DMS53 (cell line): ENCODE results near the gene ANKRD13D.
A peak's percentile ranks its signal among the peaks of the same experiment; 100 is the strongest.

Experiments used
- DNase-seq: peaks from one replicate; lab custom pipeline; 2025; lab: John Stamatoyannopoulos, UW

ANKRD13D gene

DNA sequence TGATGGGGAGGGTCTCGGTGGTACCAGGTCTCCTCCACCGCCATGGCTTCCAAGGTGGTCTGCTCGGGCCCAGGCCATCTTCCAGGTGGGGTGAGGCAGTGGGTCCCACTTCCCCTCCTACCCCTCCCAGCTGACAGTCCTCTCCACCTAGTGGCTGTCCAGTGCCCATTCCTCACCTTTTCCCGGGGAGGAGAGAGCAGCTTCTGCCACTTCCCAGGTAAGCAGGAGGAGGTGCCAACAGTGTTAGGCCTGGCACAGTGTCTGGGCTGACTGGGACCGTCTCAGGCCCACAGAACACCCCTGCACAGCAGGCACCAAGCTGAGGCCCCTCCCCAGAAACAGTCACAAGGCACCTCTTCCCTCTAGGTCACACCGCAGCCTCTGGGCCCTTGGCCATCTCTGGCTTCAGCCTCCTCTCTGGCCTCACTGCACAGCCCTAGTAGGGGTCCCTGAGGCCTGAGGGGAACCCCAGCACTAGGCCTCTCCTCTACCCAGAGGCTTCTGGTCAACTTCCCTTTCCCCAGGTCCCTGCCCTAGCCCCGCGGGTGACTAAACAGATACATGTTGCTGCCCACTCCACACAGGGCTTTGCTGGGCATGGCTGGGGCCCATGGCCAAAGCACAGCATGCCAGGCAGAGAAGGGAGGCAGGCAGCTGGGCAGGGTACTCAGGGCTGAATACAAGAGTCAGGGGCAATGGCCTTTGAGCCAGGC, 2.3 kb upstream of the ANKRD13D start:
- peak; percentile 44 for DNase-seq

DNA sequence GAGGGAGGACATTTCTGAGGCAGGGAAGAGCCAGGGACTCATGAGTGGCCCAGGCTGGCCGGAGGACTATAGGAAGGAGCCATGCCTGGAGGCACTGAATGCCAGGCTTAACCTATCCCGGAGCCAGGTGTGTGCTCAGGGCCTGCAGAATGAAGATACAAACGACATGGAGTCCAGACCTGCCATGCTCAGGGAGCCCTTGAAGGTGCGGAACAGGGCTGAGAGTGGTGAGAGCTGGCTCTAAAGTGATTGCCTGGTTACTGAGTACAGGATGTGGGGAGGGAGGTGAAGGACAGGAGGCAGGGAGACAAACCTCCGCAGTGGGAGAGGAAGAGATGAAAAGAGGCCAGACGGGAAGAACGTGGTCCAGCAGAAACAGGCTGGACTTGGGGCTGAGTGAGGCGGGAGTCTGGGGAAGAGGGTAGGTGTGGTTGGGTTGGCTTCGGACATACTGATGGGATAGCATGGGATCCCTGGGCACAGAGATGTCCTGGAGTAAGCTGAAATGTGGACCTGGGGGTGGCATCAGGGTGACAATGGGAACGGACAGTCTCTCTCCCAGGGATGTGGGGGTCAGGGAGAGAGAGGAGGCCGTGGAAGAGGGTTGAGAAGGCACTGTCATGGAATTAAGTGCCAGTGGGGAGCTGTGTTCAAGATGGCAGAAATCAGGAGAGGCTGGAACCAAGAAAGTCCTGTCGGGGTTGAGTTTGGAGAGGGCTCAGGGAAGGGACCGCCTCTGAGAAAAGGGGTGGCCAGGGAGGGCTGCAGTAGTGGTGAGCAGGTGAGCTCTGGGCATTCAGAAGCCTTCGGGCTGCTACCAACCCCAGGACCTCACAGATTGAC, 1.5 kb upstream of the ANKRD13D start:
- DNase-seq = peak; percentile 43

DNA sequence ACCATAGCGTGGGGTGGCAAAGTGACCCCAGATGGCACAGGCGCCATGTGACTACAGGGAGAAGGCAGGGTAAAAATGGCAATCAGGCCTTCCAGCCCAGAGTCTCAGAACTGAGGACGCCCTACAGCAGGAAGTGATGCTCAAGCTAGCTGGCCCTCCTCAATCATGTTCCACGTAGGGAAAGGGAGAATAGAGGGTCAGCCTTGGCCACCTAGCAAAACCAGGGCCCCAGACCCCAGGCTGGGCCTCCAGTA, 978 bp upstream of the ANKRD13D start:
- DNase-seq = no peak

DNA sequence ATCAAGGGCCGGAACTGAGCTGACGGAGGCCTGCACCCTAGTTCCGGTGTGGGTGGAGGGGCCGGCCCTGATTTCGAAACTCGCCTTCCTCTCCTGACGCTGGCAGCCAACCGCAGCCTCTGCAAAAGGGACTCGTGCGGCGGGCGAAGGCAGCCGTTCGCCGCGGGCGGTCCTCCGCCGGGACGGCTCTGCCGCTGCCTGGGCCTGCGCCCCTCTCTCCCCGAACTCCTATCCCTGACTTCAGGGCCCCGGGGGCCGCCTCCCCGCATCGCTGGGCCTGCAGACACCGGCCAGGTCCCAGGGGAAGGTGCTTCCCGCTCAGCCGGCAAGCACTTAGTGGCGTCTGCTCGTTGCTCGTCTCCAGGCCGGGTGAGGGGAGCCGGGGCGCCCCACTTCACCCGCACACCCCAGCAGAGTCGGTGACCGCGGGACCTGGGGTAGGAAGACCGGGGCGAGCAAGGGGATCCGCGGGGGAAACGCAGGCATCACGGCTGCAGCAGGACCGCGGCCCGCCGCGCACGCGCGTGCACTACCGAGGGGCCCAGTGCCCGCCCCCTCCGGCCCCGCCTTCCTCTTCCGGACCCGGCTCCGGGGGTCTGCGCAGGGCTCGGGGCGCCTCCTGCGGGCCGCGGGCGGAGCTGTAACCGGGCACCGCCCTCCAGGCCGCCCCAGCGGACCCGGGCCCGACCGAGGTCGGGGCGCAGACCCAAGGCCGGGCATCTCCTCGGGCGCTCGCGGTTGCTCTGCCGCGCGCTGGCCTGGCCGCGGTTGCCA, 464 bp upstream of the ANKRD13D start:
- peak; percentile 93 for DNase-seq

DNA sequence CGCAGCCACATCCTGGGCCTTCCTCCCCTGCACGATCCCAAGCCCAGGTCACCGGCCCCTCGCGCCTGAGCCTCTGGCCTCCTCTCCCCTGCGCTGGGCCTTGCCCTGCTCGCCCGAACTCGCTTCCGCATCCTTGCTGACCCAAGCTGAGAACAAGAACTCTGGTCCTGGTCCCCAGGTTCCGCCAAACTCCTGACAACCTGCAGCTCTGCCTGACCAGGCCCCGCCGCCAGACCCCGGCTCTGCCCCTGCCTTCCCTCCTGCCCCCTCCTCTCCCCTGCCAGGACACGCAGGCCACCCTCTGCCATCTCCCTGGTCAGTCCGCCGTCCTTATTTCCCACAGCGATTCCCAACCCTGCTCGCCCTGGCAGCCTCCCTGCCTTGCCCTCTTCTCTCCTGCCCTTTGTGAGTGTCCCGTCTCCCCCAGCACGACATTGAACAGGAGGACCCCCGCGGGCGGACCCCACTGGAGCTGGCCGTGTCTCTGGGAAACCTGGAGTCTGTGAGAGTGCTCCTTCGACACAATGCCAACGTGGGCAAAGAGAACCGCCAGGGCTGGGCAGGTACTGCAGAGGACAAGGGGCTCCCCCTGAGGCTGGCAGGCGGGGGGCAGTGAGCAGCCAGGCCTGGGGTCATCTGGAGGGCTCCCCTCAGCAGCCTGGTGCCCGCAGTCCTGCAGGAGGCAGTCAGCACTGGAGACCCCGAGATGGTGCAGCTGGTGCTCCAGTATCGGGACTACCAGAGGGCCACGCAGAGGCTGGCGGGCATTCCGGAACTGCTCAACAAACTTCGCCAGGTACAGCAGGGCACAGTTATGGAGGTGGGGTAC, 762 bp downstream of the ANKRD13D start:
- DNase-seq = peak; percentile 83

DNA sequence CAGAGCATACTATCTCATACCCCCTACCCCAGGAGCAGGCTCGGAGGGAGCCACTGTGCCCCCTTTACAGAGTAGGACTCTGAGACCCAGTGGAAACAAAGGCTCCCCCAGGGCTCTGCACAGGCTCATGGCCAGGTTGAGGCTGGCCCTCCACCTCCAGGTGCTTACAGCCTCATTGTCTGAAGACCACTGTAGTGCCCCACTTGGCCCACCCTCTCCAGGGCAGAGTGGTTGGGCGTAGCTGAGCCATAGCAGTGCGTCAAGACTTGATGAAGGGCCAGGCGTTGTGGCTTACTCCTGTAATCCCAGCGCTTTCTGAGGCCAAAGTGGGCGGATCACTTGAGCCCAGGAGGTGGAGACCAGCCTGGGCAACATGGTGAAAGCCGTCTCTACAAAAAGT, 1.7 kb downstream of the ANKRD13D start:
- no peak for DNase-seq

DNA sequence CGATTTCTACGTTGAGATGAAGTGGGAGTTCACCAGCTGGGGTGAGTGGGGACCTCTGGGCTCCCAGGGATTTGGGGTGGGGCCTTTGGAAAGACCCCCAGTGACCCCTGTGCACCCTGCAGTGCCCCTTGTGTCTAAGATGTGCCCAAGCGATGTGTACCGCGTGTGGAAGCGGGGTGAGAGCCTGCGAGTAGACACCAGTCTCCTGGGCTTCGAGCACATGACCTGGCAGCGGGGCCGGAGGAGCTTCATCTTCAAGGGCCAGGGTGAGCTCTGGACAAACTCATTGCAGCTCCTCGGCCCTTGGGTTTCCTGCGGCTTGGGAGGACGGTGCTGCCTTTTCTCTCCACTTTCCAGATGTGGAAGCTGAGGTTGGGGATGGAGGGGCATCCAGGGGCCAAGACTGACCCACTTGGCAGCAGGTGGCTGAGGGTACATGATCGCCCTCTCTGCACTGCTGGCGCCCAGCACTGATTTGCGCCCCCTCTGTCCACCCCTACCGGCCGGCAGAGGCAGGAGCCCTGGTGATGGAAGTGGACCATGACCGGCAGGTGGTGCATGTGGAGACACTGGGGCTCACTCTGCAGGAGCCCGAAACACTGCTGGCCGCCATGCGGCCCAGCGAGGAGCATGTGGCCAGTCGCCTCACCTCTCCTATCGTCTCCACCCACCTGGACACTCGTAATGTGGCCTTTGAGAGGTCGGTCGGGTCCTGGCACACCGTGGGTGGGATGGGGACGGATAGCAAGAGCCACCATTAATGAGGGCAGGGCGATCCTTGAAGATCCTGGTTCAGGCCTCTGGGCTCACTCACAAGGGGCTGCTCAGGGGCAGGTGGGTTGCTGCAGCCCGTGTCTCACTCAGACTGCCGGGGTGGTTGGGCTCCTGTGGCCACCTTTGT, 2.6 kb downstream of the ANKRD13D start:
- no peak for DNase-seq

DNA sequence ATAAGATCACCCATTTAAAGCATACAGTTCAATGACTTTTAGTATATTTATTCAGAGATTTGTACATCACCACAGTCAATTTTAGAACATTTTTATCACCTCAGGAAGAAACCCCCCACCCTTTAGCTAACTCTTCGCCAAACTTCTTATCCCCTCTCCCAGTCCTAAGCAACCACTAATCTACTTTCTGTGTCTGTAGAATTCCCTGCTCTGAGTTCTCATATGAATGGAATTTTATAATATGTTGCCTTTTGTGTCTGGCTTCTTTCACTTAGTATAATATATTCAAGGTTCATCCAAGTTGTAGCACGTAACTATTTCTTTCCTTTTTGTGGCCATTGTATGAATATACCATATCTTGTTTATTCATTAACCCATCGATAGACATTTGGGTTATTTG, 3.6 kb downstream of the ANKRD13D start:
- no peak for DNase-seq

DNA sequence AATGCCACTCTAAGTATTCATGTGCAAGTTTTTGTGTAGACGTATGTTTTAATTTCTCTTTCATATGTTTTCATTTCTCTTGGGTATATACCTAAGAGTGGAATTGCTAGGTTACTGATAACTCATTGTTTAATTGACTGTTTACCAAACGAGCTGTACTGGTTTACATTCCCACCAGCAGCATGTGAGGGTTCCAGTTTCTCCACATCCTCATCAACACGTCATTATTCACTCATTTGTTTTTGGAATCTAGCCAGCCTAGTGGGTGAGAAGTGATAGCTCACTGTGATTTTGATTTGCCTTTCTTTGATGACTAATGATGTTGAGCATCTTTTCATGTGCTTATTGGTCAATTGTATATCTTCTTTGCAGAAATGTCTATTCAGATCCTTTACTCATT, 4.0 kb downstream of the ANKRD13D start:
- no peak for DNase-seq

DNA sequence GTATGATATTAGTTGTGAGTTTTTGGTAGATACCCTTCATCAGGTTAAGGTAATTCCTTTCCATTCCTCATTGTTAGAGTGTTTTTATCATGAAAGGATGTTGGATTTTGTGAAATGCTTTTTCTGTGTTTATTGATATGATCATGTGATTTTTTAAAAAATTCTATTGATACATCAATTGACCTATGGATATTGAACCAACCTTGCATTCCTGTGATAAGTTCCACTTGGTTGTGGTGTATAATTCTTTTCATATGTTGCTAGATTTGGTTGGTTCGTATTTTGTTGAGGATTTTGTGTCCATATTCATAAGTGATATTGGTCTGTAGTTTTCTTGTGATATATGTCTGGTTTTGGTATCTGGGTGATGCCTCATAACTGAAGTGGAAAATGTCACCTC, 6.7 kb downstream of the ANKRD13D start:
- peak; percentile 46 for DNase-seq

DNA sequence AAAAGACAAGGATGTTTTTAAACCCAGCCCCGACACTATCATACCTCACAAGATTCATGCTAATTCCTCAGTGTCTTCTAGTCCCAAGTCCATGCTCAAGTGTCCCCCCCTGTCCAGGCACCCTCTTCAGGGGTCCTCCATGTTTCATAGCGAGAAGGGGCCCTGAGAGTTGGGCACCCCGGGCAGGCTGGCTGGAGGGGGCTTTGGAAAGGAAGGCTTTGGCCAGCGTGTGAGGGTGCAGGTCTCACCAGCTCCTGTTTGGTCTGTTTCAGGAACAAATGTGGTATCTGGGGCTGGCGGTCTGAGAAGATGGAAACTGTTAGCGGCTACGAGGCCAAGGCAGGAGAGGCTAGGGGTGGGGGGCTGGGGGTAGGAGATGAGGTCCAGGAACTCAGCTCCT, 9.7 kb downstream of the ANKRD13D start:
- DNase-seq = no peak

DNA sequence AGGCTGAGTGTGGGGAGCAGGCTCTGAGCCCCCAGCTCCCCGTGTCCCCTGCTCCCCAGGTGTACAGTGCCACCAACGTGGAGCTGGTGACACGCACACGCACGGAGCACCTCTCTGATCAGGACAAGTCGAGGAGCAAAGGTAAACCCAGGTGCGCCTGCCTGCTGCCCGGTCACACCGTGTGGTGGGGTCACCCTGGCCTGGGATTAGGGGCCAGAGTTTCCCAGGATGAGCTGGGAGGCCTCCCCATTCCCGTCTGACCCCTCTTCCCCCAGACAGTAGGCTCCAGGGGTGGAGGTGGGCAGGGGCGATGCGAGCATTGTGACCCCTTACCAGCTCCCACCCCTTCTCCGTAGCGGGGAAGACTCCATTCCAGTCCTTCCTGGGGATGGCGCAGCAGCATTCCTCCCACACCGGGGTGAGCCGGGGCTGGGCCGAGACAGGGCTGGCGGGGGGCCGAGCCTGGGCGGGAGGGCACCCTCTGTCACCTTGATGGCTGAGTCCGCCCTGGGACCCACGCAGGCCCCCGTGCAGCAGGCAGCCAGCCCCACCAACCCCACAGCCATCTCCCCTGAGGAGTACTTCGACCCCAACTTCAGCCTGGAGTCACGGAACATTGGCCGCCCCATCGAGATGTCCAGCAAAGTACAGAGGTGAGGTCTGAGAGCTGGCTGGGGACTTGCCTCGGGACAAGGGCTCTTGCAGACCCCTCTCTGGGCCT, 10.5 kb downstream of the ANKRD13D start:
- DNase-seq = no peak

DNA sequence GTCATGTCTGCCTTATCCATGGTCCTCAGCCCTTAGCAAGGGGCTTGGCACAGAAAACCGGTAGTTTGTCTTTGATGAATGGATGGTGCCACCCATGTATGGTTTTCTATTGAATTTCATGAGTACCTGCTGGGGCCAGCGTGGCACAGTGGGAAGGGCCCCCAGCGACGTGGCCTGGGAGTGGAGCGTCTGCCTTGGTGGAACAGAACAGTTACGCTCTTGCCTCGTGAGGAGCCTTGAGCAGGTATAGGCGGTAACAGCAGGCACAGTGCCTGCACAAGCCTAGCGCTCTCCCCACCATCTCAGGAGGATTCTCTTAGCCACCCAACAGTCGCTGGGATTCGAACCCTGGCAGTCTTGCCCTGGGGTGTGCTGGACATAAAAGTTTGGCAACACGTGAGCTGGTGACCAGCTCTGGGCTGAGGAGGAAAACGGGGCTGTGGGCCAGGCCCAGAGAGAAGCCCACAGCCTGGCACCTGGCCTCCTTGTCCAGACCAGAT, 11.2 kb downstream of the ANKRD13D start:
- no peak for DNase-seq

DNA sequence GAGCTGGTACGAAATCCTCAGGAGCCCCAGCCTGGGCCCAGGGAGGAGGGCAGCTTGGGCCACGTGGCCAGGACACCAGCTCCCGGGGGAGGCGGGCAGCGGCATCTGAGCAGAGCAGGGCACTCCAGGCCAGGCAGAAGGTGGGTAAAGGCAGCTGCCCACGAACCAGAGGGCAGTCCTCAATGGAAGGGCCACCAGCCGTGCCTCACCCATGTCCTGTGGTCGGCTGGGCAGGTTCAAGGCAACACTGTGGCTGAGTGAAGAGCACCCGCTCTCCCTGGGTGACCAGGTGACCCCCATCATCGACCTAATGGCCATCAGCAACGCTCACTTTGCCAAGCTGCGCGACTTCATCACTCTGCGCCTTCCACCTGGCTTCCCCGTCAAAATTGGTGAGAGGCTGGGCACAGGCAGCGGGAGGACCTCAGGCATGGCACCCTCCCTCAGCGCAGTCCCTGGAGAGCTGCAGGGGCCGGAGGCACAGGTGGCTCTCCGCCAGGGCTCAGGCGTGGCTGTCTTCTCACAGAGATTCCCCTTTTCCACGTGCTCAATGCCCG, 11.7 kb downstream of the ANKRD13D start:
- DNase-seq = no peak

DNA sequence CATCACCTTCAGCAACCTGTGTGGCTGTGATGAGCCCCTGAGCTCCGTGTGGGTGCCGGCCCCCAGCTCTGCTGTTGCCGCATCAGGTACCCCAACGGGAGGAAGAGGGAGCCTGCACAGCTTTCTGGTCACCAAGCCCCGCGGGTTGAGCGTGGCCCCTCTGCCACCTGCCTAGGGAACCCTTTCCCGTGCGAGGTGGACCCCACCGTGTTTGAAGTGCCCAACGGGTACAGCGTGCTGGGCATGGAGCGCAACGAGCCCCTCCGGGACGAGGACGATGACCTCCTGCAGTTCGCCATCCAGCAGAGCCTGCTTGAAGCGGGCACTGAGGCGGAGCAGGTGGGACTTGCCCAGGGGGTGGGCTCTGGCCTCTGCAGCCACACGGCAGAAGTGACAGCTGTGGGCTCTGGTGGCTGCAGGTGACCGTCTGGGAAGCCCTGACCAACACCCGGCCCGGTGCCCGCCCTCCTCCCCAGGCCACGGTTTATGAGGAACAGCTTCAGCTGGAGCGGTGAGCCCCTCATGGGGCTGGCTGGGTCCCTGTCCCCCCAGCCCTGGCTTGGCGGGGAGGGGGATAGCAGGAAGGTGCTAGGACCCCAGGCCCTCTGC, 12.3 kb downstream of the ANKRD13D start:
- DNase-seq = no peak

DNA sequence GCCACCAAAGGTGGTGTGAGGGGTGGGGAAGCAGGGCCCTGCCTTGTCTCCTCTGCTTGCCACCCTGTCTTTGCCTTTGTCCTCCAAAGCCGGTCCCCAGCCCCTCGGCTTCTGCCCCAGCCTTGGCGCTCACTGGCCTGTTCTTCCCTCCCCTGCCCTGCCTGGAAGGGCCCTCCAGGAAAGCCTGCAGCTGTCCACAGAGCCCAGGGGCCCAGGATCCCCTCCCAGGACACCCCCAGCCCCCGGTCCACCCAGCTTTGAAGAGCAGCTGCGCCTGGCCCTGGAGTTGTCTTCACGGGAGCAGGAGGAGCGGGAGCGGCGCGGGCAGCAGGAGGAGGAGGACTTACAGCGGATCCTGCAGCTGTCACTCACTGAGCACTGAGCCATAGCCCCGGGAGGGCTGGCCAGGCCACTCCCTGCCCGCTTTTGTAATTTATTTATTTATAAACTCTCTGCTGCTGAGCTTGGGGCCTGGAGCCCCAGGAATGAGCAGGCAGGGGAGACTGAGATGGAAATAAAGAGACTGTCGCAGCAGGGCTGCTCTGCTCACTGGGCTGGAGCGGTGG, 12.9 kb downstream of the ANKRD13D start:
- DNase-seq = peak; percentile 94

DNA sequence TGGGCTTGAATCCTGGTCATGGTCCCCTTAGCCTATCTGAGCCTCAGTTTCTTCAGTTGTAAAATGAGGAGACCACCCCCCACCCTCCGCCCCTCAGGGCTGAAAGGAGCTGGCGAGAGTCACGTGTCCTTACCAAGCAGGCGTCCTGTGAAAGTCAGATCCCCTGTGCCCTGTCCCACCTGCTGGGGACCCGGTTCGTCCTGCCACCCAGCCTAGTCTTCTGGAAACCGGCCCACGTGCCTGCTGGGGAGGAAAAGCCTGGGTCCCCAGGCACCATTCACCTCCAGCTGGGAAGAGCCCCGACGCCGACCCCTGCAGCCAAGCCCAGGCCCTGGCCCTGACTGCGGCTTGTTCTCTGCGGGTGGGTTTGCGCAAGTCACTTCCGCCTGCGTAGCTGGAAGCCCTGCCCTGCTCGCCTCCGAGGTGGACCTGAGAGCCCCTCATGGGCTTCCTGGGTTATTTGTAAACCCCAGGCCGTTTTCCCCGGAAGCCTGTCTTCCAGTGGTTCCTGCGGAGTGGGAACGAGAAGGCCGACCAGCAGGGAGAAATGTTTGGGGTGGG, 13.5 kb downstream of the ANKRD13D start:
- peak; percentile 88 for DNase-seq

DNA sequence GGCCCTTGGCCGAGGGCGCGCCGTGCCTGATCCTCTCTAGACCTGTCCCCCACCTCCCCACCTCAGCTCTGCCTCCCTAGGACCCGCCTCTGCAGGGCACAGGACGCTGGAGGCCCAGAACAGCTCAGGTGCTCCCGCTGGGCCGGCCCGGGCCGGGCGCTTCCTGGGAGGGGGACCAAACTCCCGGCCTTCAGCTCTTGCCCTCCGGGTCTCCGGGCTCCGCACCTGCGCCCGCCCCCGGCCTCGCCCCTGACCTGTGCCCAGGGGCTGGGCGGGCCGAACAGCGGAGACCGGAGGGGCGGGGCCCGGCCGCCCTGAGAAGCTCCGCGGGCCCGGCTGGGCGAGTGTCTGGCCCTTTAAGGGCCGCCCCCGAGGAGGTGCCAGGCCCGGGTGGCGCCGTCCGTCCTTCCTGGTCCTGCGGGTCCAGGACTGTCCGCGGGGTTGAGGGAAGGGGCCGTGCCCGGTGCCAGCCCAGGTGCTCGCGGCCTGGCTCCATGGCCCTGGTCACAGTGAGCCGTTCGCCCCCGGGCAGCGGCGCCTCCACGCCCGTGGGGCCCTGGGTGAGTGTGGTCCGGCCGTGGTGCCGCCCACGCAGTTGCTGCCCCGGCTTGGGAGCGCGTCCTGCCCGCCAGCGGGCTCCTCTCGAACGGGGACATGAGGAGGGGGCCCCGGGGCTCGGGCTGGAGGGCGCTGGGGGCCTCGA, 14.2 kb downstream of the ANKRD13D start, which contains the start of gene SSH3:
Gene SSH3, plus strand, starts transcription at position 399 of the 703 bp plus-strand sequence. Its CDS starts 96 bp downstream, at position 495.
- DNase-seq = peak; percentile 96
